Astrocyte of the cerebellum (primary cell): ENCODE measurements around the gene DUT.
"Not testable (repeated sequence)": the region's sequence is repeated elsewhere in the genome, so short reads cannot be mapped to it uniquely, and the experiment has no call there.

Source experiments
- DNase-seq: peaks from one replicate; pipeline ENCODE4 v3.0.0-alpha.2; 2011; ENCODE audit warnings: low read depth
- H3K4me3 ChIP-seq: 2 replicates; pipeline ENCODE4 v1.5.1; 2011; ENCODE audit warnings: mild to moderate bottlenecking, low read depth, low read length, moderate library complexity
- in situ Hi-C: cut with HindIII; loops from 2 replicates; pipeline ENCODE4 v1.10.0; 2017; ENCODE audit warnings: low sequenced_read_pairs
- TF ChIP-seq, protein P1 (sequence below): IDR thresholded peaks from 2 replicates; pipeline ENCODE4 v1.5.1; 2012; ENCODE audit warnings: low read length, low read depth, moderate library complexity, mild to moderate bottlenecking; ENCODE audit errors: missing control alignments

Gene DUT

DNA sequence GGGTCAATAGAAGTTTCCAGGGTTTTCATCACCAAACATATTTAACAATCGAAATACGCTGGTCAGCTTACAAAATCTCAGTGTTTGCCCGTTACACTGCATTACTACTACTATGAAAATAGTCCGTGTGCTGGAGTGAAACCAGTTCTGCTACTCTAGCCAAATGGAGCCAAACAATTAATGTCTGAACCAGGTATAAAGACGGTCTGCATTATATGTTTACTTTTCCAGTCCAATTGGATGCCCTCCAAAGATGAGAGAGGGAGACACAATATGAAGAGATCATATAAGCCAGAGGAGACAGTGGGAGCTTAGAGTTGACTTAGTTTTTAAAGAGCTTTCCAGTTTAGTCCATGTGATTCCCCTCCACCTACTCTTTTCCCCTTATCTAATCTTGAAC is 6.3 kb upstream of the DUT start:
- in situ Hi-C loops, result no loop called here
- DNase-seq, result no peak
- no peak overlapping the region for H3K4me3 ChIP-seq
- TF ChIP-seq, protein P1, sequence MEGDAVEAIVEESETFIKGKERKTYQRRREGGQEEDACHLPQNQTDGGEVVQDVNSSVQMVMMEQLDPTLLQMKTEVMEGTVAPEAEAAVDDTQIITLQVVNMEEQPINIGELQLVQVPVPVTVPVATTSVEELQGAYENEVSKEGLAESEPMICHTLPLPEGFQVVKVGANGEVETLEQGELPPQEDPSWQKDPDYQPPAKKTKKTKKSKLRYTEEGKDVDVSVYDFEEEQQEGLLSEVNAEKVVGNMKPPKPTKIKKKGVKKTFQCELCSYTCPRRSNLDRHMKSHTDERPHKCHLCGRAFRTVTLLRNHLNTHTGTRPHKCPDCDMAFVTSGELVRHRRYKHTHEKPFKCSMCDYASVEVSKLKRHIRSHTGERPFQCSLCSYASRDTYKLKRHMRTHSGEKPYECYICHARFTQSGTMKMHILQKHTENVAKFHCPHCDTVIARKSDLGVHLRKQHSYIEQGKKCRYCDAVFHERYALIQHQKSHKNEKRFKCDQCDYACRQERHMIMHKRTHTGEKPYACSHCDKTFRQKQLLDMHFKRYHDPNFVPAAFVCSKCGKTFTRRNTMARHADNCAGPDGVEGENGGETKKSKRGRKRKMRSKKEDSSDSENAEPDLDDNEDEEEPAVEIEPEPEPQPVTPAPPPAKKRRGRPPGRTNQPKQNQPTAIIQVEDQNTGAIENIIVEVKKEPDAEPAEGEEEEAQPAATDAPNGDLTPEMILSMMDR, result no peak

DNA sequence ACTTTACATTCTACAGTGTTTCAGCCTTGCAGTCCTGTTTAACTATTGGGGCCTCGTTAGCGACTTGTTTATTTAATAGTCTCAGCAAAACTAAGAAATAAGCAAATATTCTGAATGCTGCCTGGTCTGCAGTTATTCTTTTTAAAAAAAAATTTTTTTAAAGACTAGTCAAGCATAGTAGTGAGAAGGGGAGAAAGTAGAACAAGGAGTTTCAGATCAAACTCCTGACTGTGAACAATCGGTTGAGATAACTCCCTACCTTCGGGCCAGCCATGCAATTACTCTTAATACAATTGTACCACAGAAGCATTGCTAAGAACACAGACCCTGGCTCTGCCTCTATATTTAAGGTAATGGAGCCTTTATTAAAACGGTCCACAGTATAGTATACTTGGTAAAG is 5.8 kb upstream of the DUT start:
- in situ Hi-C loops, result no loop called here
- no peak for DNase-seq
- H3K4me3 ChIP-seq, result no peak overlapping the region
- TF ChIP-seq, protein P1, result no peak

DNA sequence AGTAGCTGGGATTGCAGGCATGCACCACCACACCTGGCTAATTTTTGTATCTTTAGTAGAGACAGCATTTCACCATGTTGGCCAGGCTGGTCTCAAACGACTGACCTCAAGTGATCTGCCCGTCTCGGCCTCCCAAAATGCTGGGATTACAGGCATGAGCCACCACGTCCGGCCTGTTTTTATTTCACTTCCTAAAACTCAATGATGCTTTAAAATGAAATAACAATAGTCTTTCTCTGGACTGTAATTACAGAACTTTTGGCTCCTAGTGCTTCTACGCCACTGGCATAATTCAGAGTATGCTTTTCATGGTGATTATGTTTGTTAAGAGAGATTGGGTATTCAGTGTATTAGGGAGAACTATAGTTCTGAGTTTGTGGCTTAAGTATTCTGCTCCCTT is 5.0 kb upstream of the DUT start:
- in situ Hi-C loops, H3K4me3 ChIP-seq, DNase-seq: not testable (repeated sequence)

DNA sequence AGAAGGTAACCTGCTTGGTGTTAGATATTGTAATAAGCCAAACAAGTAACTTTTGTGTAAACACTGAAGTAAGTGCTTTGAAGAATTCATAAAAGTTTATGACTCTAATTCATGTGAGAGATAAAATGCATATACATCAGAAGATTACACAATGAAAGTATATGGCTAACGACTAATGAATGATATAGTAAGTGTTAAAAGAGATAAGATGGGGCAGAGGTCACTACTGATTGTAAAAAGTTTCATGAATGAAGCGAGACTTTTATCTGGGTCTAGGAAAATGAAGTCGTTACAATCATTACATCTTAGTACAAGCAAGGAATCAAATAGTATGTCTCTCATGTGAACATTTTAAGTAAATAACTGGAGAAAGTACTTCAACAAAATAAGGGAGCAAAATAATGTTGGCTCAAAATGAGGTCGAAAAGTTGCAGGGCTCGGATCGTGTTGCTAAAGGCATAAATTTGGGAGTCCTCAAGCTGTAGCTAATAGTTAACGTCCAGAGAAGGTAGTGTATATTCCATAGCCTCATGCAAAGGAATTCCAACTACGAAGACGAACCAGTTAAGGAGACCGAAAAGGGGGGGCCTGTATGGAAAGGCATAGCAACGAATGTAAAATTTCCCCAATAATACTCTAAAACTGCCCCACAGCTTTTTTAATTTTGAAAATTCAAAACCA is 984 bp upstream of the DUT start:
- peak overlapping the region; percentile 77 for H3K4me3 ChIP-seq
- in situ Hi-C loops, result no loop called here

DNA sequence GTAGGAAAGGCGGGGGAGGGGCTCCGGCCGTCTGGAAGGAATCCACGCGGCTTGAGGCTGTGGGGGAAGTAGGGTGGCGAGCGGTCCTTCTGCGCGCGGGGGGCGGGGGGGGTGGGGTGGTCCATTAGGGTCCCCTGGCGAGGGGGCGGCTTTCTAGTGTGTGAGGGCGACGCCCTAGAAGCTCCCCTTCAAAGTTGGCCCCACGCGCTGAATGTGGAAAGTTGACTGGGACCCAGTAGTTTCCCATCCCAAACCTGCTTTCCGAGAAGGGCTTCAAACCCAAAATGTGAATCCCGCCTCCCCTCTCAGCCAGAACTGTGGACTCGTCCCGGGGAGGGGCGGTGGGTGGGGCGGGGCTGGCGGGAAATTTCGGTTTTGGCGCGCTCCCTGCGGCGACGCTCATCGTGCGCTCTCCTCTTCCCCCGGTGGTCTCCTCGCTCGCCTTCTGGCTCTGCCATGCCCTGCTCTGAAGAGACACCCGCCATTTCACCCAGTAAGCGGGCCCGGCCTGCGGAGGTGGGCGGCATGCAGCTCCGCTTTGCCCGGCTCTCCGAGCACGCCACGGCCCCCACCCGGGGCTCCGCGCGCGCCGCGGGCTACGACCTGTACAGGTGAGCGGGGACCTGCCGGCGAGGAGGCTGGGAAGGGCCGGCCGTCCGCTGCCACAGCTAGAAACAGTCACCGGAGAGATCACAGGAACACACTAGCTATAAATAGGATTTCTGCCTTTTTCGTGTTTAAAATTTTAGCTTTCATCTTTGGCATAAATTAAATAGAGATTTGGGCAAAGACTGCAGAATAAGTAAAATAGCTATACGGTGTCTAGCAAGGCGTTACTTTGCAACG is 790 bp downstream of the DUT start:
- peak; percentile 5 for DNase-seq
- in situ Hi-C loops, result no loop called here
- H3K4me3 ChIP-seq, result peak overlapping the region; percentile 77
- TF ChIP-seq, protein P1, result no peak

More for the DNA sequence above, 984 bp upstream of the DUT start:
- DNase-seq, result no peak
- TF ChIP-seq, protein P1, result no peak

DNA sequence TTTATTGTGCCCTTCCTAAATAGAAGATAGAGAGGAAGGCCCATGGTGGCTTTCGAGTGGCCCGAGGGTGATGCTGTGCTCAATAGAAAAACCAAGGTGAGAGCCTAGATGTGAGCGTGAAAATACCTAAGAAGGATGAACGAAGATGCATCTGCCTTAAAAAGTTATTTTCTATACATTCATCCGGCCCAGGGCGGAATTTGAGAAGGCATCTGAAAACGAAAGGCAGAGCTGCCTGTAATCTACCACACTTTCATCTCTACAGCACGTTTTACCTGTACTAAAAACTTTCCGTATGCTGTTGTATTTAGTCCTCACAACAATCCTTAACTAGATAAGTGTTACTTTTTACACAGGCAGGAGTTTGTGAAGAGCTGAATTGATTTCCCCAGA is 1.4 kb downstream of the DUT start:
- TF ChIP-seq, protein P1, result no peak
- DNase-seq, result no peak
- in situ Hi-C loops, result no loop called here
- peak overlapping the region; percentile 77 for H3K4me3 ChIP-seq

DNA sequence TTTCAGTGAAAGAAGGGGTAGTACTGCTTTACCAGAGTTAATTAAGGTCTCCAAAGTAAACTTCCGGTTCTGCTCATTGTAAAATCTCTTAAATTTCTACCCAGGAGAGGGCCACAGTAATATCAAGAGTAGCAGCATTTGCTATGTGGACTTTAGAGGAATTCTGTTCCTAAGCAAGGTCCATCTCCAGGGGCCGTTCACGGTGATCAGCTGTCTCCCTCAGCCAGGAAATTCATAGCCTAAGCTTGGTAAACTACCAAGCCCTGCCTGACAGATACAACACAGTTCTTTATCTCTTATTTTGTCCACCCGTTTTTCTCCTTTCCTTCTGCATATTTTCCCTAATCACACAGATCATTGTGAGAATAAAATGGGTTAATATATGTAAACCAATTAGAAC is 2.3 kb downstream of the DUT start:
- TF ChIP-seq, protein P1, result no peak
- in situ Hi-C loops, result no loop called here
- no peak overlapping the region for H3K4me3 ChIP-seq

More for the DNA sequence above, 2.3 kb downstream of the DUT start:
- no peak for DNase-seq
